HG03045 (cell line): ENCODE measurements around the gene S100A10.
A peak's percentile ranks its signal among the peaks of the same experiment; 100 is the strongest.

Experiments
- ATAC-seq: cut with Tn5 transposase; IDR thresholded peaks from one replicate; pipeline ENCODE4 v1.9.1; 2021; ENCODE audit warnings: mild to moderate bottlenecking, moderate library complexity; ENCODE audit not compliant: unreplicated experiment

Gene S100A10

DNA sequence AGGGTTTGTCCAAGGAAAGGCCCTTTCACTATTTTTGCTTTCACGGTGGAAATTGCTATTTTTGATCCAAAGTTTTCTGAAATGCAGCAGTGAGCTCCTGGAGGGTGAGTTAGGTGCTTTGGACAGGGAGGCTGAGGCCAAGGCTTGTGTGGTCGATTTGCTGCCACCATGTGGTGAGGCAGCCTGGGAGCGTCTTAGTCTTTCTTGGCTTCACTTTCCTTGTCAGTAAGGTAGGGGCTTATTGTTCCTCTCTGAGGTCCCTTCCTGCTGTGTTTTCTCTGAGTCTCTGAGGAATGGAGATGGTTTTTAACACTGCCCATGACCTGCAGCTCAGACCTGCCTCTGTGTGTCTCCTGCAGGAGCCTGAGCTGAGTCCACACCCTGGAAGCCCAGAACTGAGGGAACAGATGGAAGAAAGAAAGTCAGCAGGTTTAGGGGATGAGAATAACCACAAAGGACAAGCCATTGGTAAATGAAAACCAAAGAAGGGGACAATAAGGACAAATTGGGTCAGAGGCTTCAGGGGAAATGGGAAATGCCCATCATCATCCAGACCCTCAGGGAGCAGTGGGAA is 20.1 kb upstream of the S100A10 start:
- ATAC-seq, result no peak

DNA sequence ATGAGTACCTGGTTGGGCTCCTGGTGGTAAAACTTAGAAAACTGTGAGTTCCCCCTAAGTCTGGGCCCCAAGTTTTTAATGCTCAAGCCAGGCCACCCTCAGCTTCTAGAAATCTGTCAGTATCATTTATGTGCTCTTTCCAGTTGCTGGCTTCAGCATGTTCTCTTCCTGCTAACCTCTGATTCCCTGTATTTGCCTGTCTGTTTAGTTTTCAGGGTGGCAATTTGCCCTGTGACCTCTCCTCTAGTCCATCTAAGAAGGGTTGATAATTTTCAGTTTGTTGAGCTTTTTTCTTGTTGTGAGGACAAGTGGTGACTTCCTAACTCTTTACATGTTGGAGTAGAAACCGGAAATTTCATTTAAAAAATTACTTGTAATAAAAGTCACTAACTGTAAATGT is 16.0 kb upstream of the S100A10 start:
- no peak for ATAC-seq

DNA sequence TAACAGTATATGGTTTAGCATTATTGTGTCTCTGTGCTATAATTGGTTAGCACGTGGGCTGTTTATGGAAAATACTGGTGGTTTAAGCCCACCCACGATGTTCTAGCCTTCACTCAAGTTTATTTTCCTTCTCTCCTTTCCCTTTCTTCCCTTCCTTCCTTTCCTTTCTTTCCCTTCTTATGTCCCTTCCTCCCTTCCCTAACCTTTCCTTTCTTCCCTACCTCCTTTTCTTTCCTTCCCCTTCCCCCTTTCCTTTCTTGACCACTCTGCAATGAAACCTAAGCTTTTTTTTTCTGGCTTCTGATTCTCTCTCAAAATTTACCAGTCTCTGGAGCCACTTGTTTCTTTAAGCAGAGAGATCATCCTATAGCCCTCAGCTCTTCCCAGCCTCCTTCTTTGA is 13.4 kb upstream of the S100A10 start:
- no peak for ATAC-seq

DNA sequence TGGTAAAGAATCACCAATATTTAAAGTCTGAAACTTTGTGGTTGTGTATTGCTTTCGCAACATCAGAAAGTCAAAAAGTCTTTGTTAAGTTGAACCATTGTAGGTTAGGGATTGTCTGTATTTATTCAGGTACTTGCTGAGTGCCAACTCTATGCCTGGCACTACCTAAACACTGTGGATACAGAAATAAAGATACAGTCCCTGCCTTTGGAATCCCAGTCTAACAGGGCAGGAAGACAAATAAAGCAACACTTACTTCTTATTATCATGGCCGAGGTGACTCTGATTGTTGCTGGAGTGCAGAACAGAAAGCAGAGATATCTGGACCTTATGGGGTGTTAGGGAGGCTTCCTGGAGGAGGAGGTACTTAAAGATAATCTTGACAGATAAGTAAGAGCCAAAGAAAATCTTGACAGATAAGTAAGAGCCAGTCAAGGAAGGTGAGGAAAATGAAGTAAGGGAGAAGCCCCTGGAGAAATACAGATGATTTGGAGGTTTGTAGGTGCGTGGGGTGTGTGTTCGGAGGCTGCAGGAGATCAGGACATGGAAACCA is 11.8 kb upstream of the S100A10 start:
- ATAC-seq, result no peak

DNA sequence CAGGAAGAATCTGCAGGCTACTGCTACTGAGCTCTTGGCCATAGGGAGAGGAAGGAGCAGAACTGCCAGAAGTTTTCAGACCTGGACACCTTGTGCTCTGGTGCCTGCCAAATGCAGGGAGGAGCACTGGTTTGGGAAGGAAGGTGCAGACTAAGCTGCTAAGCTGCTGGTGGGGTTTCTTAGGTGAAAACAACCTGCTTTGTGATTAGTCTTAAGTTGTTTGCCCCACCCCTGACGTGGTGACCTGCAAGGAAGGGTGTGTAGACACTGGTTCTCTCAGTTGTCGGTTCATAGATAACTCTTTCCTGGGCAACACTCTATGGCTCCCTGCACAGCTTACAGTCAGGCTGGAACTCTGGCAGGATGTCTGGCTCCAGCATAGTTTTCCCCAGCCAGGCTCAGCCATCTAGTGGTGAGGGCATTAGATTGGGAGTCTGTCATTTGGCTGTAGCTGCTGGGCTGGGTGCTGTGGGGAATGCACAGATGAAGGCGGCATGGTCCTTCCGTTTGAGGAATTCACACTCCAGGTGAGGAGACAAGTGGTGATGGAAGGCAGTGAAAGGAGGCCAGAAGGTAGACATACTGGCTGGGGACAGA is 10.3 kb upstream of the S100A10 start:
- ATAC-seq, result no peak

DNA sequence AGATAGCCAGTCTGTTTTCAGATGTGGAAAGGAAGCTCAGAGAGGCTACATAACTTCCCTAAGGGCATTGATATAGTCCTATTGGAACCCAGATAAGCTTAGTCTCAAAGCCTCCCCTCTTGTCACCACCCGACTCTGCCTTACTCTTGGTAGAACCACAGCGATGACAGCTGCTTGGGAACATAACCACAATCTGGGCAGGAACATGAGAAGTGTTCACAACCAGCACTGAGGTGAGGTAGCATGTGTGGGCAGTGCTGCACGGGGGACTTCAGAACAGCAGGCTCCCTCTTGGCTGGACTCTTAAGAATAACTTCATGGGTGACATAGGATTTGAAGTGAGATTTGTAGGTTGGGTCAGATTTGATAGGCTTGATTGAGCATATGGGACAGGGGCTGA is 9.3 kb upstream of the S100A10 start:
- no peak for ATAC-seq

DNA sequence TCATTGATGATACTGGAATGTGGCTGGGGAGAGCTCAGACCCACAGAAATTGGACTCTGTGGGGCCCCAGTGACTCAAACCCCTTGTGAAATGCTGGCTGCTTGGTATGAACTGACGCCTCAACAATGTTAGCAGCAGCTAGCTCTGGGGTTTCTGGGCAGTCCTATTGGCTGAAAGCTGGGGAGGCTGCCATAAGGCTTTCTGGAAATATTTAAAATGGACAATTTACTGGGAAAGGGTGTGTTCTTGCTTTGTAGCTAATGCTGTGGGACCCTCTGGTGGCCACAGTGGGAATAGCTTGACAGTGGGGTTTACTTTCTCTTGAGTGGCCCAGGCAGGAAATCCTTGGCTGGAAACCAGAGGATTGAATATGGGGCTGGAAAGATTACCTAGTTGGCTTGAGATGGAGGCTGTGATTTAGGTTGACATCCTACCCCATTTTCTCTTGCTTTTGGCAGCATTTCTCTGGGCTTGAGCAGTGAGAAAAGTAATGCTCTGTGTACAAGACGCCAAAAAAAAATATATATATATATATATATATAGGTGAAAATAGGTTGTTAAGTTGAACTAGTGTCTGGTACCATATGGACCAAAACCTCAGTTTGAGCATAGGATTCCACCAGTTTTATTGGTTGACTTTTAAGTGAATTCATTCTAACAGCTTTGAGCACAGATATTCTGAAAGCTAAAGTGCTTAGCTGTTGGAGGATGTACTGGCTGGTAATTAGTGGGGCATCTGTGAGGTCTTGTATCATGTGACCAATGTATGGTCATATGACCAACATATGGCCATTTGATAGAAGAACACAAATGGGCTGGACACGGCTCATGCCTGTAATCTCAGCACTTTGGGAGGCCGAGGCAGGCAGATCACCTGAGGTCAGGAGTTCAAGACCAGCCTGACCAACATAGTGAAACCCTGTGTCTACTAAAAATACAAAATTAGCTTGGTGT is 8.2 kb upstream of the S100A10 start:
- no peak for ATAC-seq

DNA sequence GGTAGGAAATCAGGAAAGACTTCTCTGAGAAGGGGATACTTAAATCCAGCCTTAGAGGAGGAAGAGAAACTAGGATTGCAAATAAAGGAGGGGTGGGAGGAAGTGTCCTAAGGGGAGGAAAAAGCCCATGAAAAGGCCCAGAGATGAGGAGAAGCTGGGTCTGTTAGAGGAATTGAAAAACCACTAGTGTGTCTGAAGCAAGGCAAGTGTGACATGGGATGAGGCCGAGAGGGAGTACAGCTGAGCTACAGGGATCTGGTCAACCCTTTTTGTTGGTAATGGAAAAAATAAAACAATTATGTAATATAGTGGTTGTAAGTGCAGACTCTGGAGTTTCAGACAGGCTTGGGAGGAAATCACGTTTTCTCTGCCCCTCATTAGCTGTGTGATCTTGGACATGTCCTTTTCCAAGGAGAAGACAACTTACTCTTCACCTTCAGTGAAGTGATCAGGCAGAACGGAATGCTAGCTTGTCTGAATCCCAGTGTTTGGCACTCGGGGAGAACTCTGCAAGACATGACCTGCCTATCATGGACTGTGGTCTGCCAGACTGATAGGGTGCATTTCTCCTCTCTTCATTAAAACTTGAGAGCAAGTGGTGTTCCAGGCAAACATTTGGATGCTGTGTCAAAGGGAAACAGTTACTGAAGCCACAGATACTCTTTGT is 7.4 kb upstream of the S100A10 start:
- no peak for ATAC-seq

DNA sequence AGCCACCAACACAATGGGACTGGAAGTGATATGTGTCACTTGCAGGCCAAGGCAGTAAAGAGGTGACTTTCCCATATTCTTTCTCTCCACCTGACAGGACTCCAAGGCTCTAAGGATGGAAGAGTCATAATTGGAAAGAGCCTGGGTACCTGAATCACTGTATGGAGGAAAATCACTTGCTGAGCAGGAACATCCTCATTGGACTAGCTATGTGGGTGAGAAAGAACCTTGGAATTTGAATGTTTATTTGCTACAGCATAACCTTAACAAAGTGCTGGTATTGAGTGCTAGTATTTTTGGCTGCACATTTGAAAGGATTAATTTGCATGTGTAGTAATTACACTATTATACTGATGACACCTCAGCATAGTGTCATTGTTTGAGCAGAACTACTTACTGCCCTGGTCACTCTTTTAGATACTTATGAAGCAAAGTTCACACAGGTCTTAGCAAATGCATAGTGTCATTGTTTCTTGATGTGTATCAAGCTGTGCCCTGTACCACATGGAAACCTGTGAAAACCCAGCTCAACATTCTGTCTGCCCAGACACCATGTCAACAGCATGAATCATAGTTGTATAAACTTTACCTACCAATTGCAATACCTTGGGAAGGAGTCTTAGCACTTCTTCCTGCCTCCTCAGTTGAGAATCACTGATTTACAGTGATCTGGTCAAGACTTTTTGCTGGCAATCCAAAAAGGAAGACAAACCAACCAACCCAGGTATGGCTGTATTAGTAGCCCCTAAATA is 5.1 kb upstream of the S100A10 start:
- ATAC-seq, result no peak

DNA sequence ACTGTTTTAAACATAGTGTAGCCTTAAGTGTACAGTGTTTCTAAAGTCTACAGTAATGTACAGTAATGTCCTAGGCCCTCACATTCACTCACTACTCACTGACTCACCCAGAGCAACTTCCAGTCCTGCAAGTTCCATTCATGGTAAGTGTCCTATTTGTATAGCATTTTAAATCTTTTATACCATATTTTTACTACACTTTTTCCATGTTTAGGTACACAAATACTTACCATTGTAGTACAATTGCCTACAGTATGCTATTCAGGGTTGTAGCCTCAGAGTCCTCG is 3.6 kb upstream of the S100A10 start:
- no peak for ATAC-seq

DNA sequence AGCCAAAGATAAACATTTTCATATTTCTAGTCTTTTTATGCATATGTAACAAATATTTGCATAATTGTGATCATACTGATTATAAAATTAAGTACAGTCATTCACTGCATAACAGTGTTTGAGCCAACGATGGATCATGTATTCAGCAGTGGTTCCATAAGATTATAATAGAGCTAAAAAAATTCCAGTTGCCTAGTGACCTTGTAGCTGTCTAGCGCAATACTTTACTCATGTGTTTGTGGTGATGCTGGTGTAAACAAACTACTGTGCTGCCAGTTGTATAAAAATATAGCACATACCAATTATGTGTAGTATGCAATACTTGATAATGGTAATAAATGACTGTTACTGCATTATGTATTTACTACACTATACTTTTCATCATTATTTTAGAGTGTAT is 2.1 kb upstream of the S100A10 start:
- ATAC-seq, result no peak

DNA sequence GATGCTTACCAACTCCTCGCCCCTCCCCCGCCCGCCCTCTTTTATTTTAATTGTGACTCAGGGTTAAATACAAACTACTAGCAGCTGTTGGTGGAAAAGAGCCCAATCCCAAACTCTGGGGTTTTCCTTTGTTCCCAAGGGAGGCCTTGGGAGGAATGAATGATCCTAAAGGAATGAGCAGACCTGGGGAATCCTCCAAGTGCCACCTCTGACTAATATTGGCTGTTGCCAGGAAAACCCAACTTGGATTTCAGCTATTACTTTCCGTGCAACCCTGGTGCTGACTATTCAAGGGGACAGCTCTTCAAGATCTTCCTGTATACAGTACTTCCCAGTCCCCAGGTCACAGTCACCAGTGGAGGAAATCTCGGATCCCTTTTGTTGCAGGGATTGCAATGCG is 1.3 kb upstream of the S100A10 start:
- ATAC-seq, result no peak

DNA sequence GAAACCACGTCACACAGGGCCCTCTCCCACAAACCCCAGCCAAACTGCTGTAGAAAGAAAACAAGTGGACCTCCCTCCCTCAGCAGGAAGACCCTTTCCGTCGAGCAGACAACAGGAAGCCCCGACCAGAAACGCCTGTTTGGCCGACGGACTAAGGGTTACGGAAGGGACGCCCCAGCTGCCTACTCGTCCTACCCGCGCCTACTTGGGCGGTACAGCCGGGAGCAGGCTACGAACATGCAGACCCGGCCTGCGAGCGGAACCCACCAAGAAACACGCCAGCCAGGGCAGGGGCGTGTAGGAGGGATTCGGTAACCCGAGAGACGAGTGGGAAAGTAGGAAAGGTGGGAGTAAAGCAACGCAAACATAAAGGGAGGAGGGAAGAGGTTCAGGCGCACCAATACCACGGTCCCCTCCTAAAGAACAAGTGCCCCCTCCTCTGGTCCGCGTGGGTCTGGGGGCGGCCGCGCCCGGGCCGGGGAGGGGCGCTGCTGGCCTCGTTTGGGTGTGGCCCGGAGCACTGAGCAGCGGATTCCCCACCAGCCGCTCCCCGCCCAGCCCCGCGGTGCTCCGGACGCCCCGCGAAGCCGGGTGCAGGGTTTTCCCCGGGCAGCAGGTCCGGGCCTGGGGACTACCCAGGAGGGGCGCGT is 450 bp downstream of the S100A10 start:
- ATAC-seq, result peak; percentile 33

DNA sequence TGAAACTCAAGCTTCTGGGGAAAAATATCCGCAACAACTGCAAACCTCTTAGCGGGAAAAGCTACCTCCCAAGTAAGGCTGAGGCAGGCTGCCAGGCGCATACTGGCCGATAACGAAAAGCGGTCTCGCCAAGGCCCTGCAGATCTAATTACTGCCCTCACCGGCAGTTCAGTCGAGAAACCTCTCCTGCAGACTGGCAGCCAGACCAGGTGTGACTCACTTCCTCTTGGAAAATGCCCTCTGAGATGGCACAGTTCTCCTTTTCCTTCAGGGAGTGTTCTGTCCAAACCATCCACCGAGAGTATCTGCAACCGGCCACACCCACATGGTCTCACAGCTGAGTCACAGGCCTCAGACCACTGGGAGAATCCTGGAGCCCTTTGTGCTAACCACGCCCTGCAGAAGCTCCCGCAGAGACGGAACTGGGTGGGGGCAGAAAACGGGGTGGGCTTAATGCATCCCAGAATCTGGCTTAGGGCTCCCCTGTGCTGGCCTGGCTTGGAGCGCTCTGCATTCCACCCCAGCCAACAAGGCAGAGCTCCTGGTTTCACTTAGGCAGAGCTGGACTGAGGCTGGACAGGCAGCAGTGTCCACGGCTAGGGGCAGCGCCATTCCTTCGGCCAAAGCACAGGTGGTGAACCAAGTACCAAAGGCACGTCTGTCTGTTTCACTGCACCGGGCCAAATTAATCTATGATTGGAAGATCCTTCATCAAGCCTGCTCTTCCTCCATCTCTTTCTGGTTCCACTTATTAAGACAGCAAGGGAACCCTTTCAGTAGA is 1.2 kb downstream of the S100A10 start:
- ATAC-seq, result no peak

DNA sequence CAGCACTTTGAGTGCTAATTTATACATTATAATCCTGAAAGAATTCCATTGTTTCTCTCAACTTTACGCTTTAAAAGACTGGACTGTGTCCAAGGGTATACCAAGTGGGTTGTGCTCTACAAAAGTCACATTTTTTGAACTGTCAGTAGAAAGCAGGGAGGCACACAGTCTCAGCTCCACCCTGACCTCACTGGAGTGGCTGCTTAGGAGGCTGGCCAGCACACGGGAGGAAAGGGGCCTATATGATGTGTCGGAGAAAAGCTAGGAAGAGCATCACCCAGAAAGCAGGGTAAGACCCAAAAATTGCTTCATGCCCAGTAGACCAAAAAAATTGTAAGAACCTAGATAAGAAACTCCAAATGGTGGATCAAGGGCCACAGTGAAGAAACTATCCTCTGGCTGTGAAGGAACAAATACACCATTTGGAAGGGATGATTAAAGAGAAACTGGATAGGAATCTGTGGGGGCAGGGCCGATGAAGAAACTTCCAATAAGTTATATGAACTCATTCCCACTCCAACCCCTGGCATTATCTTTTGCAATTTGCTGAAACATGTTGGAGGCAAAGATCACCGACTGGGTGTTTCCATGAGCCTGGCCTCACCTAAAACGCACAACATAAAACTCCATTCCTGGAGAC is 1.9 kb downstream of the S100A10 start:
- ATAC-seq, result no peak

DNA sequence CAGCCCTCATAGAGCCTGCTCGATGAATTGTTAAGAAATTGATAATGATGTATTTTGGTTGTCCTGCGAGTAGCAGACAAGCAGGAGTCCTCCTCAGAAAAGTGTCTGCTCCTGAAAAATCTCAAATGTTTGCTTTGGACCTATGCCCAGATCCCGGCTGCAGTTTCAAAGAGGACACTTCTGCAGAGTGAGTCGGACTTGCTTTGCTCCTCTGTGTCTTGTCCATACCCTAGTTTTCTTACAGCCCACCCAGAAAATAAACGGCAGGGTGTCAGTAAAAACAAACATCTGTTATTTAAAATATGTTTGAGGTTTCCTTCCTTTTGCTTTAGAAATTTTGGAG is 2.8 kb downstream of the S100A10 start:
- ATAC-seq, result no peak

DNA sequence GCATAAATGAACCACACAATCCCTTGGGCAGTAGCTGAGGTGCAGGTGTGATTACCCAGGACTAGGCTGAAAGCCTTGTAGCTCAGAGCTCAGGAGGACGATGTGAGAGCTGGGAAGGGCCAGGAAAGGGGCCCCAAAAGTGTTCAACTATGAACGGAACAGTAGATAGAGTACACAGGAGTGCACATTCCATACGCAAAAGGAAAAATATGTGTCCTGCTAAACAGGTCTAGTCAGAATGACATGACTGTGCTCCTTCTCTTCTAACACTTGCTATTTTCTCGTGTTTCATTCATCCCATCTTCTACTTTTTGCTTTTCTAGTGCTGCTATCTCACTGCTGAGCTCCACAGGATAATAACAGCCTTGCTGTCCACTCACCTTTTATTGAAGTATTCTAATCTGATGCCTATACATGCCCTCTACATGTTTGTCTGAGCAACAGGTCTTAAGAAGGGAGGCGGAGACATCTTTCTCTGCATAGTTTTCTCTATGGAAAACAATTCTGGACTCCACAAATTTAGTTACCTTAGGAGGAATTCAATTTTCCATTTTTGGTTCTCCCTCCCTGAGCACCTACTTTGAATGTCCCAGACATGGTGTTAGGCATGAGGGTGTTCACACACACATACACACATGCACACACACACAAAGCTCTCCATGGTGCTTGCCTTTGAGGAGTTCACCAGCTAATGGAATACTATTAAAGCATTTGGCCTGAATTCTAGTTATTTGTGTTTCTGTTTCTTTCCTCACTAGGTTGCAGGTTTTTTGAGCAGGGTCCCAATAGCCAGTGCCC is 3.4 kb downstream of the S100A10 start:
- ATAC-seq, result no peak

DNA sequence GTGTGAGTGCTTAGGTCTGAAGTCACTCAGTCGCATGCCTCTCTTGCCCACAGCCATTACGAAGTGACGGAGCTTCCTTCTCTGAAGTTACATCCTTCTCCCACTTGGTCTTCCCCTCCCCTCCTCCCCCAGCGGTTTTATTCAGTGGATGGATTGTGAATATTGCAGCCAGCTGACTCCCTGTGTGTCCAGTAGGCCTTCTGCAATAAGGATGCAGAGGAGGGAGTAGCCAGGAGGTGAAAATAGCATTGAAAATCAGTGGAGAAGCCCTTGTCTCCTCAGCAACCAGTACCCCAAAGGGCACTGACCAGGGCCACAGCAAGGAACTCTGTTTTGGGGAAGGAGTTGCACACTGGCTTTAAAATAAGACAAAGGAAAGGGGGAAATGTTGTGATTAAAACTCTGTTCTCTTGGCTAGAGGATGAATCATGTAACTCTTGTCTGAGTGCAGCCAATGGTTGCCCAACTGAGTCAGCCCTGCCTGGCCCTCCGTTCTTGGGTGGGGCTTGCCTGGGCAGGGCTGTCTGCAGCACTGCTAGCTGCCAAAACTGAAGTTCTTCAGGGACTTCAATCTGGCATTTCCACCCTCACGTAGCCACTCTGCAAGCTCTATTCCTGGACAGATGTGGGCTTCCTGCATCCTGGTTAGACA is 4.3 kb downstream of the S100A10 start:
- ATAC-seq, result no peak
